ENCODE results near the gene VPS35L. TPM values are rescaled to one million over a fixed set of nuclear protein-coding genes. Genes with fewer than 3 reads are reported as not detected.
A peak's percentile ranks its signal among the peaks of the same experiment; 100 is the strongest.

VPS35L gene
- total and polyA plus RNA-seq, 4 donors = 27.4 to 65.4 (median 47.1) TPM

GRCh38 chr16:19555938-19556771, 652 bp downstream of the VPS35L start:
- Histone ChIP-seq H3K4me3 (peak overlapping the region; percentile 69), H3K36me3 (ENCODE audit: control insufficient read depth in 4 of 4, insufficient read depth in 4 of 4, low read length in 4 of 4) (peaks cover 0 to 2% (median under 1%) of the 10 kb centered on the region in 4 donors), H3K27me3 (ENCODE audit: control insufficient read depth in 3 of 3, insufficient read depth in 3 of 3, low read length in 2 of 3) (no peaks in the 10 kb centered on the region), H3K27ac (ENCODE audit: low read depth in 1 of 2, low read length in 1 of 2) (peak overlapping the region; percentile 67 to 95), H3K9ac (ENCODE audit: insufficient read depth in 1 of 2, low read length in 2 of 2) (peak overlapping the region; percentile 77 to 91), H3K9me3 (ENCODE audit: control insufficient read depth in 4 of 4, insufficient read depth in 3 of 4, low read length in 3 of 4) (no peaks in the 10 kb centered on the region), H3K4me1 (ENCODE audit: control insufficient read depth in 5 of 5, insufficient read depth in 5 of 5, low read length in 5 of 5) (peaks cover 0 to 9% (median 0%) of the 10 kb centered on the region in 5 donors)
- DNase-seq = peak in 2 of 3 donors; percentile 16 to 28
- TF ChIP-seq CTCF (IDR thresholded peaks at IDR 0.05; ENCODE audit: control extremely low read depth, extremely low read depth) = no peak
- no peak for ATAC-seq (ENCODE audit: insufficient read depth, low FRiP score)
- 28 to 33% methylated on average over 19 of the region's 19 CpGs for WGBS, 2 donors

DNA sequence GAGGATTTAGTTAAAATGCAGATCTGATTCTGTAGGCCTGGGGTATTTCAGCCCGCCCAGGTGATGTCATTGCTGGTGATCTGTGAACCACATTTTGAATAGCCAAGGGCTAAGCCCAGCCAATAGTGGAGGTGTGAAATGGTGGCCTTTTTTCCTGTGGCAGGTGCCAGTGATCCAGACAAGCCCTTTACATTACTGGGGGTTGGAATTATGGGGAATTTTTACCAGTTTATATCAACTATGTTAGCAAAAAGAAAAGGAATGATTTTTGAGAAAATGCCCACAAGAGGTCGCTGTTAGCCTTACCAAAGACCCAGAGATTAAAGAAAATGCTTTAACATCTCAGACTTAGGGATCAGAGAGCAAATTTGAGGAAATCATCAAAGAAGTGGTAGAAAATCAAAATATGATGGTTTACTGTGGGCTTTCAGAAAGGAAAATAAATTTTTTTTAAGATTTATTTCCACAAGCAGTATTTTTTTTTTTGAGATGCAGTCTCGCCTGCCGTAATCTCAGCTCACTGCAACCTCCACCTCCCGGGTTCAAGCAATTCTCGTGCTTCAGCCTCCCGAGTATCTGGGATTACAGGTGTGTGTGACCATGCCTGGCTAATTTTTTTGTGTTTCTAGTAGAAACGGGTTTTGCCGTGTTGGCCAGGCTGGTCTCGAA, 3.9 kb downstream of the VPS35L start:
- Histone ChIP-seq H3K36me3 (ENCODE audit: control insufficient read depth in 4 of 4, insufficient read depth in 4 of 4, low read length in 4 of 4) (no peaks in the 10 kb centered on the region), H3K27me3 (ENCODE audit: control insufficient read depth in 3 of 3, insufficient read depth in 3 of 3, low read length in 2 of 3) (no peaks in the 10 kb centered on the region), H3K4me1 (ENCODE audit: control insufficient read depth in 5 of 5, insufficient read depth in 5 of 5, low read length in 5 of 5) (peaks cover 0 to 9% (median 0%) of the 10 kb centered on the region in 5 donors), H3K27ac (ENCODE audit: low read depth in 1 of 2, low read length in 1 of 2) (no peak overlapping the region), H3K4me3 (no peak overlapping the region), H3K9me3 (ENCODE audit: control insufficient read depth in 4 of 4, insufficient read depth in 3 of 4, low read length in 3 of 4) (peaks cover 0 to 6% (median 1%) of the 10 kb centered on the region in 4 donors), H3K9ac (ENCODE audit: insufficient read depth in 1 of 2, low read length in 2 of 2) (no peak overlapping the region)
- ATAC-seq (ENCODE audit: insufficient read depth, low FRiP score) (no peak), DNase-seq (peak in 2 of 3 donors; percentile 77 to 80)
- 79 to 85% methylated on average over 10 of the region's 10 CpGs for WGBS, 2 donors
- peak; percentile 35 for TF ChIP-seq CTCF (IDR thresholded peaks at IDR 0.05; ENCODE audit: control extremely low read depth, extremely low read depth)

DNA sequence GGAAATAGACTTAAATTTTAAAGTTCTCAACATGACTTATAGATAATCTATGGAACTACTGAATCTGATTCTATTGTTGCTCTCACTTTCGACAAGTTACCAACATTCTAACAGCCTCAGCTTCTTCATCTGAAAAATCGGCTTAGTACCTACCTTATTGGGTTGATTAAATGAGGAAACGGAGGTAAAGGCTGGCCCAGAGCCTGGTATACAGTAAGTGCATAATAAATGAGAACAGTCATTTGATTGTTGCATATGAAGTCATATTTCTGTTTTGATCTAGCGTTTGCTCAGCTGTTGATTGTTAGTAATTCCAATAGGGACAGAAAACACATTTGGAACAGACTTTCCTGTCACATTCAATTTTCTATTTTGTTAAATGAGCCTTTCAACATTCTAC, 4.6 kb downstream of the VPS35L start:
- TF ChIP-seq CTCF (IDR thresholded peaks at IDR 0.05; ENCODE audit: control extremely low read depth, extremely low read depth) = no peak
- Histone ChIP-seq H3K4me3 (no peak overlapping the region), H3K9me3 (ENCODE audit: control insufficient read depth in 4 of 4, insufficient read depth in 3 of 4, low read length in 3 of 4) (peaks cover 0 to 6% (median 1%) of the 10 kb centered on the region in 4 donors), H3K4me1 (ENCODE audit: control insufficient read depth in 5 of 5, insufficient read depth in 5 of 5, low read length in 5 of 5) (peaks cover 0 to 6% (median 0%) of the 10 kb centered on the region in 5 donors), H3K27me3 (ENCODE audit: control insufficient read depth in 3 of 3, insufficient read depth in 3 of 3, low read length in 2 of 3) (no peaks in the 10 kb centered on the region), H3K9ac (ENCODE audit: insufficient read depth in 1 of 2, low read length in 2 of 2) (no peak overlapping the region), H3K27ac (ENCODE audit: low read depth in 1 of 2, low read length in 1 of 2) (no peak overlapping the region), H3K36me3 (ENCODE audit: control insufficient read depth in 4 of 4, insufficient read depth in 4 of 4, low read length in 4 of 4) (peaks cover 0 to 1% (median 0%) of the 10 kb centered on the region in 4 donors)
- no peak for DNase-seq
- no peak for ATAC-seq (ENCODE audit: insufficient read depth, low FRiP score)
- WGBS, 2 donors = 96% methylated on average over 4 of the region's 4 CpGs
